HG02884 (cell line): ENCODE measurements around the gene LRIF1.
"Not testable (repeated sequence)": the region's sequence is repeated elsewhere in the genome, so short reads cannot be mapped to it uniquely, and the experiment has no call there.

Experiments
- ATAC-seq: cut with Tn5 transposase; IDR thresholded peaks from one replicate; pipeline ENCODE4 v1.9.1; 2021; ENCODE audit warnings: mild to moderate bottlenecking, moderate library complexity; ENCODE audit not compliant: unreplicated experiment

Gene LRIF1, protein sequence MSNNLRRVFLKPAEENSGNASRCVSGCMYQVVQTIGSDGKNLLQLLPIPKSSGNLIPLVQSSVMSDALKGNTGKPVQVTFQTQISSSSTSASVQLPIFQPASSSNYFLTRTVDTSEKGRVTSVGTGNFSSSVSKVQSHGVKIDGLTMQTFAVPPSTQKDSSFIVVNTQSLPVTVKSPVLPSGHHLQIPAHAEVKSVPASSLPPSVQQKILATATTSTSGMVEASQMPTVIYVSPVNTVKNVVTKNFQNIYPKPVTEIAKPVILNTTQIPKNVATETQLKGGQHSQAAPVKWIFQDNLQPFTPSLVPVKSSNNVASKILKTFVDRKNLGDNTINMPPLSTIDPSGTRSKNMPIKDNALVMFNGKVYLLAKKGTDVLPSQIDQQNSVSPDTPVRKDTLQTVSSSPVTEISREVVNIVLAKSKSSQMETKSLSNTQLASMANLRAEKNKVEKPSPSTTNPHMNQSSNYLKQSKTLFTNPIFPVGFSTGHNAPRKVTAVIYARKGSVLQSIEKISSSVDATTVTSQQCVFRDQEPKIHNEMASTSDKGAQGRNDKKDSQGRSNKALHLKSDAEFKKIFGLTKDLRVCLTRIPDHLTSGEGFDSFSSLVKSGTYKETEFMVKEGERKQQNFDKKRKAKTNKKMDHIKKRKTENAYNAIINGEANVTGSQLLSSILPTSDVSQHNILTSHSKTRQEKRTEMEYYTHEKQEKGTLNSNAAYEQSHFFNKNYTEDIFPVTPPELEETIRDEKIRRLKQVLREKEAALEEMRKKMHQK

DNA sequence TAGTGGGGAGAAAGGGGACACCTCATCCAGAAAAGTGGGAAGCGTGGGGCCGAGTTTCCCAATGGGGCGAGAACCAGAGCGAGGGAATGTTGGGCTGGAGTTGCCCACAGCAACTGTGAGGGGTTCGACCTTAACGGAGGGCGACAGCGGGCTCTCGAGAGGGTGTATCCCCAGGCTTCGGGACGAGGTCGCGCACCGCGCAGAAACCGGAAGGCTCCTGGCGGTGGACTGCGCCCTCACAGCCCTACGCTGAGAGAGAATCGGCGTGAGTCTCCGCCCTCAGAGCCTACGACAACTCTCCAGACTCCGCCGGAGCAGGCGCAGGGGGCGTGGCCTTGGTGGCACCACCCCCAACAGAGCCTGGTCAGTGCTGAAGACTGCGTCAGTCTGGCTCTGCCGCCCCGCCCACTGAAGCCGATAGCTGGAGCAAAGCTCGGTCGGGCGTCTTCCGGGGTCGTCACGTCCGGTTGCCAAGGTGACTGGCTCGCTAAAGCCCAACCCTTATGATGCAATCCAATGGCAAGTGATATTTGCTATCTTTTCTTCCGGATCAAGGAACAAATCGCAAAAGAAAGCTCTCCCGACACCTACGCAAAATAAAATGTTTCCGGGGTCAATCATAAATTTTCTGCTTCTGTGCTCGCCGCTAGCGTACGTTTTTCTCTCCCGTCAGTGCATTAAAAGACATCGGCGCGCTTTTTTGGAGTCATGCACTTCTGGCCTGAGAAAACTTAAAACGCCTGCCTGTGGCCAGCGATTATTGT, at the start of gene LRIF1:
Gene LRIF1, minus strand, starts transcription at position 232 of the 764 bp plus-strand sequence. CDS start 234 bp downstream, outside the sequence.
- ATAC-seq = peak; percentile 96

DNA sequence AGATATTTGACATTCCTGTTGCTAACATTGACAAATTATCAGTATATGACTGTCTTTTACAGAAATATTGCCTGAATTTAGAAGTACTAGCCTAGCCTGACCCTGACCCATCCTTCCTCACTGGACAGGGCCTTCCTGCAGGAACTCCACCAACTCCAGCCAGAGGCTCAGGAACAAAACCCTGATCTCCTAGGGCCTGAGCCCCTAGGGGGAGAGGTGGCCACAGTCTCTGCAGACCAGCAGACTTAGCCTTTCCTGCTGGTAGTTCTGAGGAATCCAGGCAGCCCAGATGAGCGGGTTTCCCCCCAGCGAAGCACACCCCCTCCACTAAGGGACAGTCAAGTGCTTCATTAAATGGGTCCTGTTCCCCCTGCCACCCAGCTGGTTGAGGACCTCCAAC, 44.3 kb upstream of the LRIF1 start:
- no peak for ATAC-seq

DNA sequence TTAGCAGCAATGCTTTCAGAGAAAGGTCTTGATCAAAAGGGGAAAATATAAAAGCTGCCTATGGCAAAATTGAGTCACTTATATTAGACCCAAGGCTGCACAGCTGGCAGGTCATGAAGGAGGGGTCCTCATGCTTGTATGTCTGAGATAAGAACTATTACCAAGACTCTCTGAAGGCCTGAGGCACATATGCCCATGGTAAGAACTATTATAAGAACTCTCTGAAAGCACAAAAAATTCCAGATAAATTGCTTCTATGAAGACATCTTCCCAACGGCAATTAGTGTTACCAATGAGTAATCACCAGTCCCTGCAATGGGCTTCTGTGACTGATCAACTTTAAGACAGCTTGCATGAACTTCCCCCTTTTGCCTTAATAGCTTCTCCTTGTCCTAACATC, 42.8 kb upstream of the LRIF1 start:
- no peak for ATAC-seq

DNA sequence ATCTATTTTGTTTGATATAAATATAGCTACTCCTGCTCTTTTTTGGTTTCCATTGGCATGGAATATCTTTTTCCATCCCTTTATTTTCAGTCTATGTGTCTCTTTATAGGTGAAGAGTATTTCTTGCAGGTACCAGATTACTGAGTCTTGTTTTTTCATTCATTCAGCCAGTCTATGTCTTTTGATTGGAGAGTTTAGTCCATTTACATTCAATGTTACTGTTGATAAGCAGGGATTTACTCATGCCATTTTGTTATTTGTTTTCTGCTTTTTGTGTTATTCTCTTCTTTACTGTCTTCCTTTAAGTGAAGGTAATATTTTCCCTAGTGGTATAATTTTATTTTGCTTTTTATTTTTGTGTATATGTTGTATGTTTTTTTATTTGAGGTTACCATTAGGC, 35.9 kb upstream of the LRIF1 start:
- ATAC-seq = not testable (repeated sequence)

DNA sequence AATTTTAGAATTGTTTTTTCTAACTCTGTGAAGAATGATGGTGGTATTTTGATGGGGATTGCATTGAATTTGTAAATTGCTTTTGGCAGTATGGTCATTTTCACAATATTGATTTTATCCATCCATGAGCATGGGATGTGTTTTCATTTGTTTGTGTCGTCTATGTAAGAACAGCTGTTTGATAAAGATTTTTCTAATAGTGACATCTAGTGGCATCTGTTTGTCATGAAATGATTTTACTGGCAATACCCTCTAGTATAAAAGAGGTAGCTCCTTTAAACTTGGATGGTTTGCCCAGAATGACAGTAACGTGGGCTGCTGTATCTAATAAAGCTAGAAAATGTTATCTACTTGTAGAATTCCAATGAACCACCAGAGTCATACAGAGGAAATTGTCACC, 28.6 kb upstream of the LRIF1 start:
- ATAC-seq = not testable (repeated sequence)

DNA sequence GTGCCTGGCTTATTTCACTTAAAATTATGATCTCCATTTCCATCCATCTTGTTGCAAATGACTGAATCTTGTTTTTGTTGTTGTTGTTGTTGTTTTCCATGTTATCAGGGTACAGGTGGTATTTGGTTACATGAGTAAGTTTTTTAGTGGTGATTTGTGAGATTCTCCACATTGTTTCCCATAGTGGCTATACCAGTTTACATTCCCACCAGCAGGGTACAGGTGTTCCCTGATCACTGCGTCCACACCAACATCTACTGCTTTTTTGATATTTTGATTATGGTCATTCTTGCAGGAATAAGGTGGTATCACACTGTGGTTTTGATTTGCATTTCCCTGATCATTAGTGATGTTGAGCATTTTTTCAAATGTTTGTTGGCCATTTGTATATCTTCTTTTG, 27.6 kb upstream of the LRIF1 start:
- not testable (repeated sequence) for ATAC-seq

DNA sequence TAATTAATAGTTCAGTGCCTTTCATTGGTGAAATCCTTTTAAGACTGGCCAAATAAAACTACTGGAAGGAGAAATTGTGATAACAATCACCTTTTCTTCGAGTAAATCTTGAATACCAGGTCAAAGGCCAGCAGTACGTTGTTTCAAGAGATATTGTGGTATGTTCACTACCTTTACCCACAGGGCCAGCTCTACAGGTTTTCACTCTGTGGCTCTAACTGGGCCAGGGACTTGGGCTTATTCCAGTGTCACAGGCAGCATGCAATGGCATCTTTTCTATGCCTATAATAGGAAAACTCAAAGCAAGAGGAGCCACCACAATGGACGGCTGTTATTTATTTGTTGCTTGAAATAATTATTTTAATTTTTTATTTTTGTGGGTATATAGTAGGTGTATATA, 26.8 kb upstream of the LRIF1 start:
- no peak for ATAC-seq

DNA sequence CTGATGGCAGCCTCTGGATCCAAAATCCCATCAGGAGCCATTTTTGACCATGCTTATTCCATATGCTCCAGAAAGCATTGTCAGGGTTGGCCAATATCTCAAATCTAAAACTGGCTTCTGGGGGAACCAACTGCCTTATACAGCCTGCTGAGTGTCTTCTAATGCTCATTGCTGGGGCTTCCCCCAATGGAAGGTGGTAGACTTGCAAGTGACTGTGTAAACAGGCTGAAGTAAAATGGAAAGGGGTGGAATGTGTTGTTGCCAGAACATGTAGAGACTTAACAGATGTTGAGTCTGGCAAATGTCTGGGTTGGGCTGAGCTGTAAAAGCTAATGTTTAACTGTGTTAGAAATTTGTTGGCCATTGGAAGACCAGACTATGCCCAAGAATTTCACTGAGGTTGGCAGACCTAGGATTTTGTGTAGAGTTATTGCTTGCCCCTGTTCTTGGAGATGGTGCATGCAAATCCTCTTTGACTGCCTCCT, 22.7 kb upstream of the LRIF1 start:
- no peak for ATAC-seq

DNA sequence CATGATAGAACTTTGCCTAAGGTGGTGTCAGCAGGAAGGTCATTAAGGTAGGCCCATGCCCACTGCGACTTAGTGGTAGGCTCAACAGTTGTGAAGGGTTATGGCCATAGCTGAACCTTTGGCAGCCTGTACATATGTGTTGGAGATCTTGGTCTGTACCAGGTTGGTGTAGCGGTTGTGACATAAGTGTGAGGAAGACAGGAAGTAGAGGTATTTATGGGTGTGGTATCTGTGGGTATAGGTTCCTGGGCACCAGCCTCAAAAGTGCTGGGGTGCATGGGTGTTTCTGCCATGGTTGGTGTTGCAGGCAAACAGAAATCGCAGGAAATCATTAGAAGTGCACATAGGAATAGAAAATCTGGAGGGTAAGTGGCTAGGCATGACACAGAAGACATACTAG, 18.6 kb upstream of the LRIF1 start:
- ATAC-seq = no peak

DNA sequence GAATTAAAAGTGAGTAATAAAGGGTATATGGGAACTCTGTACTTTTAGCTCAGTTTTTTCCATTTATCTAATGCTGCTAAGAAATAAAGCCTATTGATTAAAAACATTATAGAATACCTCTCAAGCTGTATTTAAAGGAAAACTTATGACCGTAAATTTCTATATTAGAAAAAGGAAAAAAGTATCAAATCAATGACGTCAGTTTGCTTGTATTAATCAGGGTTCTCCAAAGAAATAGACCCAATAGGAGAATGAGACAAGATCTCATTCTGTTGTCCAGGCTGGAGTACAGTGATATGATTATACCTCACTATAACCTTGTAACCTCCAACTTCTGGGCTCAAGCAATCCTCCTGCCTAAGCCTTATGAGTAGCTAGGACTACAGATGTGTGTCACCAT, 15.4 kb upstream of the LRIF1 start:
- ATAC-seq = no peak

DNA sequence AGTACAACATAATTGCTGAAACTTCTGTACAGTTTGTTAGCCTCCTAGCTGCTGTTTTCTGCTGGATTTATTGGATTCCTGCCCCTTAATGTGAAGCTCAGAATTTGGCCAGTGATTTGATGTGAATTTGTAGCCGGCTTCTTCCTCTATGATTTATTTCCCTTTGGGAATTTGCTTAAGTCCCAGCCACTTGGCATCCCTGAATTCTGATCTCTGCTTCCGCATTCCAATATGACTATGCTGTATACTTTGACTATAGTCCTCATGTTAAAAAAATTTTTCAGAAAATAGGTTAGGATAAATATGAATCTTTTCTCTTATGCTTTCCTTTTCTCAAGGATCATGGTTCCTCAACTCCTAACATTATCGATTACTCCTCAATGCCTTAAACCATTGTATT, 12.4 kb upstream of the LRIF1 start:
- ATAC-seq = no peak

DNA sequence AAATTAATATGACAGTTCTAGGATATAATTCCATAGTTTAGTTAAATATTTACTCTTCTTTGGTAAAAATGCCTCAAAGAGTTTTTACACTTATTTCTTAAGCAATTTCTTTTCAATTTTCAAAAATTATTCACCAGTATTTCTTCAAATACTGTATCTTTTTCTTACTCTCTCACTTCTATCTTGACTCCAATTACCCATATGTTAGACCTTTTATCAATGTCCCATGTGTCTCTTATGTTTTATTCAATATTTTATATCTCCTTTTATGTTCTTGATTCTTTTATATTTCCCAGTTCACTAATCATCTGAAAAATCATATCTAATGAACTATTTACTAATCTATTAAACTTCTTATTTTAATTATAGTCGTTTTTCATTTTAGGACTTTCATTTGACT, 11.5 kb upstream of the LRIF1 start:
- no peak for ATAC-seq

DNA sequence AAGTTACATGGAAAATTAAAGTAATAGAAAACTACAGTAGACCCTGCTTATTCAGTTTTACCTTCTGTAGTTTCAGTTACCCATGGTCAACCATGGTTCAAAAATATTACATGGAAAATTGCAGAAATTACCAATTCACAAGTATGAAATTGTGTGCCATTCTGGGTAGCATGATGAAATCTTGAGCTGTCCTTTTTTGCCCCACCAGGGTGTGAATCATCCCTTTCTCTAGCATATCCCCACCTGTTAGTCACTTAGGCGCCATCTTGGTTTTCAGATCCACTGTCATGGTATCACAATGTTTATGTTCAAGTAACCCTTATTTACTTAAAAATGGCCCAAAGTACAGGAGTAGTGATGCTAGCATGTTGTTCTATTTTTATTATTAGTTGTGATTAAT, 3.5 kb upstream of the LRIF1 start:
- no peak for ATAC-seq

DNA sequence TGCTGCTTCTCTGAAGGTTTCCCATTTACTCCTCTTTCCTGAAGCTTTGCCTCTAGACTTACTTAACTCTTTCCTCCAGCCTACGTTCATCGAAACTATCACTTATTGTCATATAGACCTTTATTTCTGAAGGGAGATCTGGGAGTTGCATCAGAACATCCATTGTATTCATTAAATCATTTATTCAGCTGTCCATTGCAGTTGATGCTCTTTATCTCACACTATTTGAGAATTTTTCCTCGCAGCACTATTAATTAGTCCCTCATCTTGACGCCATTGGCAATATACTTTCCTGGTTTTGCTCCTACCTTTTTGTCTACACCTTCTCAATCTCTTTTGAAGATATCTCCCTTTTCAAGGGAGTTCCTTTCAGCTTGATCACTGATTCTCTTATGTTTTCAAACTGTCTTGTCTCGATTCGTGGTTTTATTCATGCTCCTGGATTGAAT, 757 bp upstream of the LRIF1 start:
- no peak for ATAC-seq

DNA sequence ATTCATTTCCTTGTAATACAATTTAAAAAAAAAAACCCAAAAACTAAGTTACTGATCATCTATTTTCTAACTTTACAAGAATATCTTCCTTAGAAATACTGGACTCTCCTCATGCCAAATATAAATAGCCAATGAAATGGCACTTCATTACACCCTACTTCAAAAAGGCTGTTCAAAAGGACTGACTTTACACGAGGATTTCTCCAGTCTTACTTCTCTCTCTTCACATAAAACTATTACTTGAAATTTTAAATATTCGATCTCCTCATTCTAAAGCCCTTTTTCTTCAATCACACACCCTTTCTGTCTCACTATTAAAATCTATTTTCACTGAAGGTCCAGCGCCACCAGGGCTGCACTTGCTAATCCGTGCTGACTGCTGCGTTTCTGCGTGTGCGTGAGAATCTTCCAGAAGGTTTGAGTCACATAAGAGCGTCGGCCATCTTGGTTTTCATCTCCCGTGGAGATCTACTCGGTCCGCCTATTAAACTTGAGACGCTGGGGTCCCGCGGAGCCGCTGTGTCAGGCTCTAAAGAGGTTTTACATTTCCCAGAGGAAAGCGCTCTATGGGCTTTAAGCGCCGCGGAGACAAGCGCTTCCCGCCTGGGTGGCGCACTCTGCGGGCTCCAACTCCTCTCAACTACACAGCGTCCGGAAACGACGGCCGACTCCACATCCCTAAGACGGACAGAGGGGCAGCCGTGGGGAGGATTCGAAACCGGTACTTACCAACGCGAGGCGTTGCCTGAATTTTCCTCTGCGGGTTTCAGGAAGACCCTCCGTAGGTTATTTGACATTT, 631 bp downstream of the LRIF1 start:
- ATAC-seq = peak; percentile 30

DNA sequence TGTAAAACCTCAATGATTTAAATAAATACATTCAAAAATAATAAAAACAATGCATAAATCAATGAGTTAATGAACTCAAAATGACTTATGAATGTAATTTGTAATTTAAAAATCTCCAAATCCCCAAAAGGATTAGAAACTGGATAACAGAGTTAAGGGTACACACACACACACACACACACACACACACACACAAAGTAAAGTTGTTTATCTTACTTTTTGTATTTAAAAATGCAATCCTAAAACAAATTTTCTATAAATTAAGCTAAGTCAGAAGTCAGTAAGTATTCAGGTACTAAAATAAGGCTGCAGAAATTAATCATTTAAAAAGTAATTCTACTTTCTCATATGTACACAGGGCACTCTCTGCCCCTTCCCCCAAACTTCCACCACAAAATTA, 1.8 kb downstream of the LRIF1 start:
- ATAC-seq = no peak

DNA sequence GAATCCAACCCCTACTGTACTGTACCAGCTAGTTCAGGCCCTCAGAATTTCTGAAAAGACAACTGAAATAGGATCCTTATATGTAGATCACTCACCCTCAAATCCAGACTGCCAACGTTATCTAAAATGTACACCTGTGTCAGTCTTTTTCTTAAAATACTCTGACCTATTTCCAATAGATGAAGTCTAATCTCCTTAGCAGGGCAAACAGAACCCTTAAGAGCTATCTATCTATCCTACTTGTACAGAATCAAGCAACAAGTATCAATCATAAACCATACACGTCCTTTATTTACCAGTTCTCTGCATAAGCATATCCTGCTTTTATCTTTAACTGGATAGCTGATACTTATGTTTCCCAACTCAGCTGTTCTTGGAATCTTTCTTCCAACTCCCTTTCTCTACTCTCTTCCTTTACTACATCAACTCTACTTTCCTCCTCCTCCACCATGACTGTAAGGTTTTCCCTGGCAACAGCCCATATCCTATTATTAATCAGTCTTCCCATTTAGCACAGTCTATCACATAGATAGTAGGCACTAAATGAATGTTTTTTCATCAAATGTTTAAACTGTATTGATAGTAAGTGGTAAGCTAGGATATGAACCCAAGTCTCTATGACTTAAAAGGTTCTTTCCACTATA, 2.8 kb downstream of the LRIF1 start:
- ATAC-seq = no peak

DNA sequence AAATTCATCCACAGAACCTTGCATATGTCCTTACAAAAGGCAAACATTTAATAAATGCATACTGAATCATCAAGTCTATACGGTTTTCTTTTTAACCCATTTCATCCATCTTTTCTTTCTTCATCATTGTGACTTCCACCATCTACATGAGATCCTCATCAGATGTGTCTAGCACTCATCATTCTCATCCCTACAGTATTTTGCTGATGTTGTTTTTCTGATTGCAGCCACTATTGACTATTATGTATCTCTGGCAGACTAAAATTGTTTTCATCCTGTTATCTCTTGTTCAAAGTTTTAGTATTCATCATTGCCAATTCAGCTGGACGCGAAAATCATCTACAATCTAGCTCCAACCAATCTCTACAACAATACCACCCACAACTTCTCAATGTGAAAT, 5.9 kb downstream of the LRIF1 start:
- no peak for ATAC-seq

DNA sequence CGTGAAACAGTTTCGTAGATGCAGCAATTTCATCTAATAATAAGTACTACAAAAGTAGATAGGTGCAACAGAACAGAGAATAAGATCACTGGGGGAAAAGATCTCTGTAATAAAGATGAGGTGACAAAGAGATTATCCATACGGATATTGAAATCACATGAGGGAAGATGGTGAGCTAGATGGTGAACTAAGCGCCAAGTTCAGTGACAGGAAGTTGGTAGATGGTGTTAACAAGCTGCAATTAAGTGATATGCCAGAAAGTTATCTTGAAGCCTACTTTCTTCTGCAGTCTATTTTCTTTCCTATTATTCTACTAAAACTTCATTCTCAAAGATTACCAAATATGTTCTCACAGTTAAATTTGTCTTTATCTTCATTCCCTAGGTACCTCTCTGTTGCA, 7.1 kb downstream of the LRIF1 start:
- ATAC-seq = no peak

DNA sequence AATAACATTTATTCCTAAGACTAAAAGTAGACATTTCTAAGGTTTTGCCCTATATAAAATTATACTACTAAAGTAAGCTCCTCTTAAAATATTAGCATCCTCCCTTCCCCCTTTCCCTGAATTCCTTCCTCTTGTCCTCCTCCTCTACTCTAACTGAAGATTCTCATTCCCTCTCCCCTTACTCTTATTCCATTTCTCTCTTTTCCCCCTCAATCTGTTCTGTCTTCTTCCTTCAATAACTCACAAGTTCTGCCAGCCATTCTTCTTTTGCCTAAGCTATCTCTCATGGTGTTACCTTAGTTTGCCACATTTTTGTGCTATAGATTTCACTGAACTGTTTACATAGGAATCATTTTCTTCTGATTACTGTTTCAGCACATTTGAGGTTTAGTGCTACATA, 10.7 kb downstream of the LRIF1 start:
- ATAC-seq = no peak
